ENCODE measurements around the gene MYL6.

MYL6 gene

GRCh38 chr12:56197921-56198635, 39.9 kb downstream of the MYL6 start:
- Histone ChIP-seq H3K27ac (ENCODE audit: low read depth, low read length) (no peak overlapping the region), H3K4me3 (ENCODE audit: low read depth in 1 of 2, low read length in 2 of 2) (no peak overlapping the region), H3K27me3 (ENCODE audit: control insufficient read depth in 1 of 2, insufficient read depth in 2 of 2, low read length in 2 of 2) (no peaks in the 10 kb centered on the region), H3K9ac (ENCODE audit: low read length) (no peak overlapping the region), H3K4me1 (ENCODE audit: insufficient read depth, low read length) (peaks cover 7% of the 10 kb centered on the region), H3K9me3 (ENCODE audit: low read length) (no peaks in the 10 kb centered on the region), H3K36me3 (ENCODE audit: insufficient read depth, low read length) (no peaks in the 10 kb centered on the region)

GRCh38 chr12:56198836-56199235, 40.7 kb downstream of the MYL6 start:
- H3K27ac ChIP-seq (ENCODE audit: low read depth, low read length): no peak overlapping the region
- no peaks in the 10 kb centered on the region for H3K36me3 ChIP-seq (ENCODE audit: insufficient read depth, low read length)
- H3K9ac ChIP-seq (ENCODE audit: low read length): no peak overlapping the region
- H3K4me3 ChIP-seq (ENCODE audit: low read depth in 1 of 2, low read length in 2 of 2): no peak overlapping the region
- peaks cover 4% of the 10 kb centered on the region for H3K4me1 ChIP-seq (ENCODE audit: insufficient read depth, low read length)
- H3K9me3 ChIP-seq (ENCODE audit: low read length): no peaks in the 10 kb centered on the region
- no peaks in the 10 kb centered on the region for H3K27me3 ChIP-seq (ENCODE audit: control insufficient read depth in 1 of 2, insufficient read depth in 2 of 2, low read length in 2 of 2)

GRCh38 chr12:56202366-56202765, 44.2 kb downstream of the MYL6 start:
- no peaks in the 10 kb centered on the region for H3K9me3 ChIP-seq (ENCODE audit: low read length)
- no peak overlapping the region for H3K9ac ChIP-seq (ENCODE audit: low read length)
- no peak overlapping the region for H3K4me3 ChIP-seq (ENCODE audit: low read depth in 1 of 2, low read length in 2 of 2)
- H3K27ac ChIP-seq (ENCODE audit: low read depth, low read length): no peak overlapping the region
- H3K27me3 ChIP-seq (ENCODE audit: control insufficient read depth in 1 of 2, insufficient read depth in 2 of 2, low read length in 2 of 2): no peaks in the 10 kb centered on the region
- H3K4me1 ChIP-seq (ENCODE audit: insufficient read depth, low read length): peaks cover 4% of the 10 kb centered on the region
- peaks cover 27% of the 10 kb centered on the region for H3K36me3 ChIP-seq (ENCODE audit: insufficient read depth, low read length)

- no peaks in the 10 kb centered on the region for H3K9me3 ChIP-seq (ENCODE audit: low read length)
- H3K36me3 ChIP-seq (ENCODE audit: insufficient read depth, low read length): peaks cover 32% of the 10 kb centered on the region
- peaks cover 4% of the 10 kb centered on the region for H3K4me1 ChIP-seq (ENCODE audit: insufficient read depth, low read length)
- no peak overlapping the region for H3K4me3 ChIP-seq (ENCODE audit: low read depth in 1 of 2, low read length in 2 of 2)
- no peaks in the 10 kb centered on the region for H3K27me3 ChIP-seq (ENCODE audit: control insufficient read depth in 1 of 2, insufficient read depth in 2 of 2, low read length in 2 of 2)
- no peak overlapping the region for H3K27ac ChIP-seq (ENCODE audit: low read depth, low read length)
- H3K9ac ChIP-seq (ENCODE audit: low read length): no peak overlapping the region
Observed at GRCh38 chr12:56202838-56203237, 44.7 kb downstream of the MYL6 start.

- Histone ChIP-seq H3K9me3 (ENCODE audit: low read length) (no peaks in the 10 kb centered on the region), H3K4me3 (ENCODE audit: low read depth in 1 of 2, low read length in 2 of 2) (no peak overlapping the region), H3K9ac (ENCODE audit: low read length) (no peak overlapping the region), H3K4me1 (ENCODE audit: insufficient read depth, low read length) (peaks cover 4% of the 10 kb centered on the region), H3K27me3 (ENCODE audit: control insufficient read depth in 1 of 2, insufficient read depth in 2 of 2, low read length in 2 of 2) (no peaks in the 10 kb centered on the region), H3K36me3 (ENCODE audit: insufficient read depth, low read length) (peaks cover 41% of the 10 kb centered on the region), H3K27ac (ENCODE audit: low read depth, low read length) (no peak overlapping the region)
Observed at GRCh38 chr12:56204275-56204674, 46.1 kb downstream of the MYL6 start.

GRCh38 chr12:56205445-56205844, 47.3 kb downstream of the MYL6 start:
- H3K27me3 ChIP-seq (ENCODE audit: control insufficient read depth in 1 of 2, insufficient read depth in 2 of 2, low read length in 2 of 2): no peaks in the 10 kb centered on the region
- peaks cover 50% of the 10 kb centered on the region for H3K36me3 ChIP-seq (ENCODE audit: insufficient read depth, low read length)
- H3K9me3 ChIP-seq (ENCODE audit: low read length): no peaks in the 10 kb centered on the region
- peaks cover 4% of the 10 kb centered on the region for H3K4me1 ChIP-seq (ENCODE audit: insufficient read depth, low read length)
- H3K4me3 ChIP-seq (ENCODE audit: low read depth in 1 of 2, low read length in 2 of 2): no peak overlapping the region
- no peak overlapping the region for H3K27ac ChIP-seq (ENCODE audit: low read depth, low read length)
- H3K9ac ChIP-seq (ENCODE audit: low read length): no peak overlapping the region

GRCh38 chr12:56206452-56207166, 48.5 kb downstream of the MYL6 start:
- H3K9ac ChIP-seq (ENCODE audit: low read length): no peak overlapping the region
- no peak overlapping the region for H3K4me3 ChIP-seq (ENCODE audit: low read depth in 1 of 2, low read length in 2 of 2)
- no peaks in the 10 kb centered on the region for H3K27me3 ChIP-seq (ENCODE audit: control insufficient read depth in 1 of 2, insufficient read depth in 2 of 2, low read length in 2 of 2)
- no peaks in the 10 kb centered on the region for H3K9me3 ChIP-seq (ENCODE audit: low read length)
- peaks cover 52% of the 10 kb centered on the region for H3K36me3 ChIP-seq (ENCODE audit: insufficient read depth, low read length)
- H3K27ac ChIP-seq (ENCODE audit: low read depth, low read length): no peak overlapping the region
- H3K4me1 ChIP-seq (ENCODE audit: insufficient read depth, low read length): peaks cover 4% of the 10 kb centered on the region

- Histone ChIP-seq H3K4me3 (ENCODE audit: low read depth in 1 of 2, low read length in 2 of 2) (no peak overlapping the region), H3K27ac (ENCODE audit: low read depth, low read length) (no peak overlapping the region), H3K36me3 (ENCODE audit: insufficient read depth, low read length) (peaks cover 65% of the 10 kb centered on the region), H3K9ac (ENCODE audit: low read length) (no peak overlapping the region), H3K9me3 (ENCODE audit: low read length) (no peaks in the 10 kb centered on the region), H3K4me1 (ENCODE audit: insufficient read depth, low read length) (no peaks in the 10 kb centered on the region), H3K27me3 (ENCODE audit: control insufficient read depth in 1 of 2, insufficient read depth in 2 of 2, low read length in 2 of 2) (no peaks in the 10 kb centered on the region)
Observed at GRCh38 chr12:56208006-56208405, 49.8 kb downstream of the MYL6 start.

Data from muscle layer of colon (tissue), 2 donors.